RWPE2 (cell line): Measurements from ENCODE around the gene KRT78.

Experiments
- ATAC-seq: fragments of 200-7000 bp; cut with Tn5 transposase; 3 replicates; pipeline ENCODE4 v1.9.1; 2021; ENCODE audit warnings: low read depth
- DNase-seq: peaks from one replicate; pipeline ENCODE4 v3.0.0-alpha.2; 2020; ENCODE audit warnings: low spot score
- H3K27ac ChIP-seq: fragments of 450-650 bp; 2 replicates; pipeline ENCODE4 v1.5.1; 2017; ENCODE audit warnings: mild to moderate bottlenecking; ENCODE audit not compliant: poor library complexity, severe bottlenecking
- H3K27me3 ChIP-seq: fragments of 250-450 bp; sonication (Bioruptor Pico); 2 replicates; pipeline ENCODE4 v1.5.1; 2021; ENCODE audit warnings: mild to moderate bottlenecking, moderate library complexity; ENCODE audit not compliant: insufficient read depth, poor library complexity, severe bottlenecking
- H3K36me3 ChIP-seq: fragments of 250-450 bp; sonication (Bioruptor Pico); 2 replicates; pipeline ENCODE4 v1.5.1; 2020; ENCODE audit warnings: low read depth, mild to moderate bottlenecking, moderate library complexity
- H3K4me1 ChIP-seq: fragments of 250-450 bp; sonication (Bioruptor Pico); 2 replicates; pipeline ENCODE4 v1.5.1; 2021; ENCODE audit warnings: mild to moderate bottlenecking, moderate library complexity; ENCODE audit not compliant: insufficient read depth, poor library complexity, severe bottlenecking
- H3K4me3 ChIP-seq: fragments of 250-450 bp; sonication (Bioruptor Pico); 2 replicates; pipeline ENCODE4 v1.5.1; 2021; ENCODE audit warnings: mild to moderate bottlenecking, moderate library complexity; ENCODE audit not compliant: severe bottlenecking
- H3K9me3 ChIP-seq: fragments of 250-450 bp; sonication (Bioruptor Pico); 2 replicates; pipeline ENCODE4 v1.5.1; 2021; ENCODE audit warnings: mild to moderate bottlenecking, moderate library complexity; ENCODE audit not compliant: severe bottlenecking
- TF ChIP-seq, protein P1 (sequence below): fragments of 450-650 bp; IDR thresholded peaks from one replicate; pipeline ENCODE4 v1.5.1; 2017; ENCODE audit warnings: mild to moderate bottlenecking, moderate library complexity; ENCODE audit not compliant: poor library complexity, severe bottlenecking

The KRT78 gene

DNA sequence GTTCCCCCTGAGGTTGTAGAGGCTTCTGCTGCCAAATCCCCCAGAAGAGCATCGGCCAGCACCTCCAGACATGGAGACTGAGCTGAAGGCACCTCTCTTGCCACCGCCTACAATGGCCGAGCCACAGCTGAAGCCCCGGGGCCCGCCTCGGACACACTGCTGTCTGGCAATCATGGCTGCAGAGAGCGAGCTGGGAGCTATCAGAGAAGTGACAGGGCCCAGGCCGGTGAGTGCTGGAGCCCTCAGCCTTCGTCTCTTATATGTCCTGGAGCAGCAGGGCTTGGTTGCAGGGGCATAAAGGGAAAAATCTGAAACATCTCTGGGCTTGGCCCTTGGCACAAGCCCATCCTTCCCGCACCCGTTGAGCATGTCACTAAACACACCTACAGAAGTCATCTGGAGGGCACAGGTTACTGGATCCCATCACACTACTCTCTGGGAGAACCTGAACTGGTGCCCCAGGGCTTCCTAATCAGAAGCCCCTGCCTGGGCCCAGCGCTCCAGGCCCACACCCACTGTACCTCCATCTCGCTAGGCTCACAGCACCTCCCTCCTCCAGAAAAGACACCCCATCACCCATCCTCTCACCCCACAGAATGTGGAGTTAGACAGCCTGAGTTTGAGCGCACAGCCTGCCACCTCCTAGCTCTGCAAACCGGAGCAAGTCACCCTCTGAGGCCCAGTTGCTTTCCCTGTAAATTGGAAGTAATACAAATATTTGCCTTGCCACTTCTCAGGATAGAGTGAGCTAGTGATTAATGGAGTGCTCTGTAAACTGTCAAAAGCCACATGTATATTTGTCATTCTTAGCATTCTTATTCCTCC, 34.7 kb downstream of the KRT78 start, which contains the start of gene KRT4:
Gene KRT4, minus strand, starts transcription at position 232 of the 825 bp plus-strand sequence. Its CDS starts 58 bp downstream, at position 174.
- Histone ChIP-seq H3K36me3 (no peaks in the 10 kb centered on the region), H3K27me3 (no peaks in the 10 kb centered on the region), H3K27ac (no peak within 1 kb of the TSS), H3K4me1 (no peaks in the 10 kb centered on the region), H3K4me3 (no peak within 1 kb of the TSS), H3K9me3 (no peaks in the 10 kb centered on the region)
- no peak for ATAC-seq
- no peak for DNase-seq
- TF ChIP-seq, protein P1, sequence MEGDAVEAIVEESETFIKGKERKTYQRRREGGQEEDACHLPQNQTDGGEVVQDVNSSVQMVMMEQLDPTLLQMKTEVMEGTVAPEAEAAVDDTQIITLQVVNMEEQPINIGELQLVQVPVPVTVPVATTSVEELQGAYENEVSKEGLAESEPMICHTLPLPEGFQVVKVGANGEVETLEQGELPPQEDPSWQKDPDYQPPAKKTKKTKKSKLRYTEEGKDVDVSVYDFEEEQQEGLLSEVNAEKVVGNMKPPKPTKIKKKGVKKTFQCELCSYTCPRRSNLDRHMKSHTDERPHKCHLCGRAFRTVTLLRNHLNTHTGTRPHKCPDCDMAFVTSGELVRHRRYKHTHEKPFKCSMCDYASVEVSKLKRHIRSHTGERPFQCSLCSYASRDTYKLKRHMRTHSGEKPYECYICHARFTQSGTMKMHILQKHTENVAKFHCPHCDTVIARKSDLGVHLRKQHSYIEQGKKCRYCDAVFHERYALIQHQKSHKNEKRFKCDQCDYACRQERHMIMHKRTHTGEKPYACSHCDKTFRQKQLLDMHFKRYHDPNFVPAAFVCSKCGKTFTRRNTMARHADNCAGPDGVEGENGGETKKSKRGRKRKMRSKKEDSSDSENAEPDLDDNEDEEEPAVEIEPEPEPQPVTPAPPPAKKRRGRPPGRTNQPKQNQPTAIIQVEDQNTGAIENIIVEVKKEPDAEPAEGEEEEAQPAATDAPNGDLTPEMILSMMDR: no peak

DNA sequence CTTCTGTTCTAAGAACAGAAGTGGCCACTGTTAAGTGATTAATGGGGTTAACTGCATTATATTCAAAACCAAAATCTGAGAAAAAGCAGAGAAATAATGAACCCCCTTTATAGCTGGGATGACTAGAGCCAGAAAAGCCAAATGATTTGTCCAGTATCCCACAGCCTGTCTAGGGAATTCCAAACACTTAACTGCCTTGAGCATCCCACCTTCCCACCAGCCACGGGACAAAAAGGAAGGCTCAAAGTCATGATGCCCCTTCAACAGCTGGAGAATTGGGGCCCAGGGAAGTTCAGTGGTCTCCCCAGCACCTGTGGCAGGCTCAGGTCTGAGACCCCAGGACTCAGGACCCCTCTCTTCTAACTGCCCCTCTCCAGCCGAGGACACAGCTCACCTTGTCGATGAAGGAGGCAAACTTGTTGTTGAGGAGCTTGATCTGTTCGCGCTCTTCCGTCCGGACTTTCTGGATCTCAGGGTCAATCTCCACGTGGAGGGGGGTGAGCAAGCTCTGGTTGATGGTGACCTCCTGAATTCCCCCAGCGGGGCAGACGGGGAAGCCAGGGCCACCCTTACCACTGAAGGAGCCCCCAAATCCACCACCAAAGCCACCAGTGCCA, 35.5 kb downstream of the KRT78 start:
- H3K27me3 ChIP-seq: no peaks in the 10 kb centered on the region
- TF ChIP-seq, protein P1: no peak
- H3K4me1 ChIP-seq: no peaks in the 10 kb centered on the region

DNA sequence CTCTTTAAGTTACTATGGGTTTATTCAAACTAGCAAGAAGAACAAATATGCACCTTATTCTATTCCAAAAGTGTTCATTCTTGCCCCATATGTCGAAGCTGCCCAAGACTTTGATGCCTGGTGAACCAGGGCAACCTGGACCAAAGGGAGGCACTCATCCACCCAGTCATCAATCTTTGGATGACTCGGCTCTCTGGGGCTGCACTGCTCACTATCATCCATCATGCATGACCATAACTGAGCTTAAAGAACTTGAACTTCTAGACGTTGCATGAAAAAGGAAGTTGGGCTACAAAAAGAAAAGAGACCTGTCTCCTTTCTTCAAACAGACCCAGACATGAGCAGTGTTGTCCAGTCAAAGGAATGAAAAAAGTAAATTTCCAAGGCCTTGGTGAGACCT, 36.0 kb downstream of the KRT78 start:
- Histone ChIP-seq H3K27me3 (no peaks in the 10 kb centered on the region), H3K36me3 (no peaks in the 10 kb centered on the region), H3K9me3 (no peaks in the 10 kb centered on the region), H3K4me1 (no peaks in the 10 kb centered on the region), H3K4me3 (no peak overlapping the region), H3K27ac (no peak overlapping the region)
- ATAC-seq: no peak
- TF ChIP-seq, protein P1: no peak
- DNase-seq: no peak

More for the DNA sequence above, 35.5 kb downstream of the KRT78 start:
- H3K4me3 ChIP-seq: no peak overlapping the region
- DNase-seq: no peak
- H3K36me3 ChIP-seq: no peaks in the 10 kb centered on the region
- H3K9me3 ChIP-seq: no peaks in the 10 kb centered on the region
- ATAC-seq: no peak
- H3K27ac ChIP-seq: no peak overlapping the region

DNA sequence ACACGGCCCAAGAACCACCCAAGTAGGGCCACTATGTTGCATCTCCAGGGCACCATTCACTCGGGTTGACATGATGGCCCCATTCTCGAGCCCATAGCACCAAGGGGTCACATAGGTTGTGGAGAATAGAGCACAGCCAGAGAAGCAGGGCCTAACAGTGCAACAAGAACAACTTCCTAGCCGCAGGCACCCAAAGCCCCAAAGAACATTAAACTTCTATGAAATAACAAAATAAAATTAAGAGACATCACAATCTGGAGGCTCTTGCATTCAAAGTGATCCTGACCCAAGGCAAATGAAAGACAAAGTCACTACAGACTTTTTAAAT, 36.8 kb downstream of the KRT78 start:
- TF ChIP-seq, protein P1: no peak
- H3K4me3 ChIP-seq: no peak overlapping the region
- H3K4me1 ChIP-seq: no peaks in the 10 kb centered on the region
- no peak for DNase-seq
- H3K9me3 ChIP-seq: no peaks in the 10 kb centered on the region
- no peaks in the 10 kb centered on the region for H3K36me3 ChIP-seq
- no peak for ATAC-seq
- H3K27me3 ChIP-seq: no peaks in the 10 kb centered on the region
- no peak overlapping the region for H3K27ac ChIP-seq
